ENCODE results near the gene TAS1R3. TPM values are rescaled to one million over a fixed set of nuclear protein-coding genes. Genes with fewer than 3 reads are reported as not detected.

Gene TAS1R3
- total RNA-seq, 1 donor from 2014 or later, result 1.3 TPM

GRCh38 chr1:1317420-1317819, 13.7 kb upstream of the TAS1R3 start:
- Mint-ChIP-seq H3K9me3 (ENCODE audit: unreplicated experiment) (peaks cover 13% of the 10 kb centered on the region), H3K4me1 (ENCODE audit: low read depth, unreplicated experiment) (peaks cover 10% of the 10 kb centered on the region), H3K27ac (ENCODE audit: unreplicated experiment) (peak overlapping the region; percentile 59), H3K4me3 (ENCODE audit: unreplicated experiment) (peak overlapping the region; percentile 30), H3K36me3 (ENCODE audit: unreplicated experiment) (no peaks in the 10 kb centered on the region), H3K27me3 (ENCODE audit: unreplicated experiment) (peaks cover 10% of the 10 kb centered on the region)
- TF ChIP-seq CTCF (IDR thresholded peaks at IDR 0.05; ENCODE audit: partially characterized antibody, unreplicated experiment), result no peak
- DNase-seq, result no peak

GRCh38 chr1:1318131-1318652, 12.9 kb upstream of the TAS1R3 start:
- no peak for TF ChIP-seq CTCF (IDR thresholded peaks at IDR 0.05; ENCODE audit: partially characterized antibody, unreplicated experiment)
- DNase-seq, result no peak
- no peak overlapping the region for H3K4me3 Mint-ChIP-seq (ENCODE audit: unreplicated experiment)
- H3K4me1 Mint-ChIP-seq (ENCODE audit: low read depth, unreplicated experiment), result peaks cover 12% of the 10 kb centered on the region
- peak overlapping the region; percentile 62 for H3K27ac Mint-ChIP-seq (ENCODE audit: unreplicated experiment)
- H3K36me3 Mint-ChIP-seq (ENCODE audit: unreplicated experiment), result no peaks in the 10 kb centered on the region
- peaks cover 13% of the 10 kb centered on the region for H3K9me3 Mint-ChIP-seq (ENCODE audit: unreplicated experiment)
- H3K27me3 Mint-ChIP-seq (ENCODE audit: unreplicated experiment), result peaks cover 10% of the 10 kb centered on the region

- no peaks in the 10 kb centered on the region for H3K36me3 Mint-ChIP-seq (ENCODE audit: unreplicated experiment)
Measured at GRCh38 chr1:1318777-1319645, 12.1 kb upstream of the TAS1R3 start.

GRCh38 chr1:1319646-1319941, 11.5 kb upstream of the TAS1R3 start:
- Mint-ChIP-seq H3K4me3 (ENCODE audit: unreplicated experiment) (no peak overlapping the region), H3K27me3 (ENCODE audit: unreplicated experiment) (peaks cover 8% of the 10 kb centered on the region), H3K27ac (ENCODE audit: unreplicated experiment) (peak overlapping the region; percentile 31), H3K4me1 (ENCODE audit: low read depth, unreplicated experiment) (peaks cover 16% of the 10 kb centered on the region), H3K36me3 (ENCODE audit: unreplicated experiment) (no peaks in the 10 kb centered on the region), H3K9me3 (ENCODE audit: unreplicated experiment) (peaks cover 12% of the 10 kb centered on the region)
- TF ChIP-seq CTCF (IDR thresholded peaks at IDR 0.05; ENCODE audit: partially characterized antibody, unreplicated experiment), result no peak
- no peak for DNase-seq

More at GRCh38 chr1:1318777-1319645, 12.1 kb upstream of the TAS1R3 start:
- peaks cover 16% of the 10 kb centered on the region for H3K4me1 Mint-ChIP-seq (ENCODE audit: low read depth, unreplicated experiment)
- H3K27me3 Mint-ChIP-seq (ENCODE audit: unreplicated experiment), result peaks cover 8% of the 10 kb centered on the region
- H3K9me3 Mint-ChIP-seq (ENCODE audit: unreplicated experiment), result peaks cover 12% of the 10 kb centered on the region
- H3K27ac Mint-ChIP-seq (ENCODE audit: unreplicated experiment), result peak overlapping the region; percentile 31
- peak overlapping the region; percentile 23 for H3K4me3 Mint-ChIP-seq (ENCODE audit: unreplicated experiment)
- no peak for DNase-seq
- no peak for TF ChIP-seq CTCF (IDR thresholded peaks at IDR 0.05; ENCODE audit: partially characterized antibody, unreplicated experiment)
